Activated gamma-delta T cell treated with anti-CD3 and anti-CD28 coated beads, Interleukin-2, amount 50 U/mL, for 16 hours (primary cell): ENCODE measurements around the gene MAP1LC3A.

Source experiments
- DNase-seq: peaks from one replicate; pipeline ENCODE4 v3.0.0-alpha.2; 2020; ENCODE audit warnings: low read depth

Gene MAP1LC3A

DNA sequence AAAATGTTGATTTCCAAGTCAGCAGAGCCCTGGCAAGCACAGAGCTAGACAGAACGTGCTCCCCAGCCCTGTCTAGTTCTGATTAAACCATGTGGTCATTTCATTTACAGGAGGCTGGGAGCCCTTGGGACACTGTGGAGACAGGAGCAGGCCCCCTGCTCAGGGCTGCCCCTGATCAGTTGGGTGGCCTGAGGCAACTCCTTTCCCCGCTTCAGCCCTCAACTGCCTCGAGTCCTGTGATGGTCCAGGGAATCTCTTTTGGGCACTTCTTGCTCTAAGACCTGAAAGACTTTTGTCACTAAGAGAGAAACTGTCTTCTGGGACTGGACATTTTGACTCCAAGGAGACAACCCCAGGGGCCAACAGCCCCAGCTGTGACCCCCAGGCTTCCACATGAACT, 28.8 kb upstream of the MAP1LC3A start:
- no peak for DNase-seq

DNA sequence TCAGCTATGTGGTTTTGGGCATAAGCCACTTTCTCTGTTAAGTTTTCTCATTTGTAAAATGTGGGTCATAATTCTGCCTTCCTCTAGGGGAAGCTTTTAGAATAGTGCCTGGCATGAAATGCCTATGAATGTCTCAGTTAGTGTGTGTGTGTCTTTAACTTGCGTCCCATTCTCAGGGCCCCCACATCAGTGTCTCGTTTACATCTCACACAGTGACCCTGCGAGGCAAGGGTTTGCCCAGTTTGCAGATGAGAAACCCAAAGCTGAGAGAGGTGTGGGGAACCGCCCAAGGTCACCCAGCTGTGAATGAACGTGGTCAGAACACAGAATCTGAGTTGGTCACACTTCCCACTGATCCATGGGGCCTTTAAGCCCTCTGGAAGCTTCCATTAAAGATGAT, 28.2 kb upstream of the MAP1LC3A start:
- DNase-seq: no peak

DNA sequence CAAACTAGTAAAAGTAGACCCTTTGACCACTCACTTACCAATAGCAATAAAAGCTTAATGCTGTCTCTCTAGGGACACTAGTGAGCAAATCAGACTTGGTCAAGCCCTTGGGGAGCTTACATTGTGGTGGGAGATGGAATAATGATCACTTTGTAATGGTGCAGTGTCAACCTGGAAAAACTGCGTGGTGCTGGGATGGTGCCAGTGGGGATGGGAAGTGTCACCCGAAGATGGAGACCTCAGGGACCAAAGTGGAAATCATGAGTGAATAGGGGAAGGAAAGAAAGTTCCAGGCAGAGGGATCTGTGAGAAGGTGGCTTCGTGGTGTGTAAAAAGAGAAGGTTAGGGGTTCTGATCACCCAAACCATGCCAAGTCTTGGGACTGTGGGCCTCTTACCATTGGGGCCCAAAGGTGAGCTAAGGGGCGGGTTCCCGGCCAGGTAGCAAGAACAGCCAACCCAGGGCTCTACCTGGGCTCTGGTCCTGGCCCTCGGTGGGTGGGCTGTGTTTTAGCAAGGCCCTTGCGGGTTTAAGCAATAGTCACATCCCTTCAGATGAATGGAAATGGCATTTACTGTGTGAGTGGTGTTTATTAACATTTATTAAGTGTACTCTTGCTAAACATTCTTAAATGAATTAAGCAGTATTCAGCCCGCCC, 26.8 kb upstream of the MAP1LC3A start:
- DNase-seq: no peak

DNA sequence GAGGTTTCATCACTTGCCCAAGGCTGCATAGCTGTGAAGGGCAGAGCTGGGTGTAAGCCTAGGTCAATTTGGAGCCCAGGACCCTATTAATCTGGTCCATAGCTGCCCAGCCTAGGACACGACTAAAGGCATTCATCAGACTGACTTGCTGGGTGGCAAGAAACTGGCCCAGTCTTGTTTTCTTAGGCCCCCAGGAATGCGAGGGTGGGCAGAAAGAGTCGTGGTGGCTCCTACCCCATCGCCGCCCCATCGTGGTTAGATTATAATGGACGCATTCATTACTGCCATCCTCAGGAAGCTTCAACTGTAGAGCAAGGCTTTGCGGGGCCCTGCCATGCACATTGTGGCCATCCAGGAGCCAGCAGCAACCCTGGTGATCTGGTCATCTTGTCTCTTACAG, 26.2 kb upstream of the MAP1LC3A start:
- DNase-seq: no peak

DNA sequence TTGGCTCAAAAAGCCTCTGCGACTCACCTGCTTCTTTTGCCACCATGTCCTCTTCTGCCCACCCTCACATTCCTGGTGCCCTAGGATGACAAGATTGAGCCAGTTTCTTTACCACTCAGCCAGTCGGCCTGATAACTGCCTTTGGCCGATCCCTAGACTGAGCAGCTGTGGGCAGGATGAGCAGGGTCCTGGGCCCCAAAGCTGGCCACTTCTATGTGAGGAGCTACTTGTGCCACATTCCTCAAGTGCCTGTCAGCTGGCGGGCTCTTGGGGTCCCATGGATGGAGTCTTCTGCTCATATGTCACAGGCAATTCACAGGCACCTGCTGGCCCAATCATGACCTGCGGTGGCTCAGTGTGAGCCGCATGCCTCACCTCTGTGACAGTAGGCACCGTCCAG, 25.8 kb upstream of the MAP1LC3A start:
- no peak for DNase-seq

DNA sequence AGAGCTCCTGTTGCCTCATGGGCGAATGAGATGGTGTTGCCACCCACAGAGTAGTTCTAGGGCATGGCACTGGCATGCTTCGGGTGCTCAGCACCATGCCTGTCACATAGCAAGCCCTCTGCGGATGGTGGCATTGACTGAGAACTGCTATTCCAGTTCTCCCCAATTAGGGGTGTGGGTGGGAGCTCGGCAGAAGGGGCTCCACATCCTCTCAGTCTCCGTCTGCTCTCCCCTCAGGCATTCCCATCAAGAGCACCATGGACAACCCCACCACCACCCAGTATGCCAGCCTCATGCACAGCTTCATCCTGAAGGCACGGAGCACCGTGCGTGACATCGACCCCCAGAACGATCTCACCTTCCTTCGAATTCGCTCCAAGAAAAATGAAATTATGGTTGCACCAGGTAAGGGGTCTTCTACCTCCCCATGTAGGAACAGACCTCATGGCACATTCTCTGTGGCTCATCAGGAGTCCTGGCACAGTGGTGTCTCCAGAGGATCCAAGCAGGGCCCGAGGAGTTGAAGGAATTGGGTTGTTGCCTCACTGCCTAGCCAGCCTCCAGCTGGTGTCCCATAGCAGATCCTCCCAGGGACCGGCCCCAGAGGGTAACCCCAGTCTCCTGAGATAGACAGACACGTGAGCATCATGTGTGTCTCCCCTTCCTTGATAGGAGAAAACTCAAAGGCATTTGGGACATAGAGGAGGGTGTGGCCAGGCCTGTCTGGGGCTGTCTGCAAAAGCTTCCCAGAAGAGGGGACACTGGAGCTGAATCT, 23.9 kb upstream of the MAP1LC3A start:
- no peak for DNase-seq

DNA sequence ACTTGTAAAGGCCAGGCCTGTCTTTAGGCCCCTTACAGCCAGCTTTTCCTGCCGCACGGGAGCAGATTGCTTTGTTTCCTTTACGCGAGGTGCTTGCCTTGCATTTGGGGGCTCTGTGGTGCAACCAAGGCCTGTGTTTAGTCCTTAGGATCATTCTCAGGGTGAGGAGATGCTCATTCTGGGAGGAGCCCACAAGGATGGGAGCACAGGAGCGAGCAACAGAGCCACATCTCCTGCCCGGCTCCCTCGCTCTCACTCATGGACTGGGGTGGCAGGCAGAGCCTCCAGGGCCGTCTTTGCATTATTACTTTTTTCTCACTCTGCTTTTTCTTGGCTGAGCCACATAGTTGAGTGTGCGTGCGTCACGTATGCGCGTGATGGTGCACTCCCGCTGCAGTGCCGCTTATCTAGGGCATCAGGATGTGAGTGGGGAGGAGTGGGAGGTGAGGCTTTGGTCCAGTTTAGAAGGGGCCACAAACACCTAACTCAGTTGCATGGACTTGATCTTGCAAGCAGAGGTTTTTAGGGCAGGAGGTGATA, 23.1 kb upstream of the MAP1LC3A start:
- no peak for DNase-seq

DNA sequence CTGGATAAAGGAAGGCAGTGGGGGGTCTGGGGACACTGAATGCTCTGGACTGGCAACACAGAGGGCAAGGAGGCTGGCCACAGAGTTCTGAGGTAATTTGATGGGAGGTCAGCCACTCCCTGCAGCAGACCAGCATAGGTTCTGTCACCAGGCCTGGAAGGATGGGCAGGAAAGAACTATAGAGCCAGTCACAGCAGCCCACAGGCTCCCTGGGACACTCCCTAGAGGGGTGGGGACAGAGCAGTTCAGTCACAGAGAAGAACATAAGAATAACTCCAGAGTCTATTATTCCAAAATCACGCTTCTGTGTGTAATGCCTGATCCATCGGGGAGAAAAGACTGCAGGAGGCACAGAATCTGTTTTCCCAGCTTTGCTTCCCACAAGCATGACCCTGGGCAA, 22.7 kb upstream of the MAP1LC3A start:
- DNase-seq: no peak

DNA sequence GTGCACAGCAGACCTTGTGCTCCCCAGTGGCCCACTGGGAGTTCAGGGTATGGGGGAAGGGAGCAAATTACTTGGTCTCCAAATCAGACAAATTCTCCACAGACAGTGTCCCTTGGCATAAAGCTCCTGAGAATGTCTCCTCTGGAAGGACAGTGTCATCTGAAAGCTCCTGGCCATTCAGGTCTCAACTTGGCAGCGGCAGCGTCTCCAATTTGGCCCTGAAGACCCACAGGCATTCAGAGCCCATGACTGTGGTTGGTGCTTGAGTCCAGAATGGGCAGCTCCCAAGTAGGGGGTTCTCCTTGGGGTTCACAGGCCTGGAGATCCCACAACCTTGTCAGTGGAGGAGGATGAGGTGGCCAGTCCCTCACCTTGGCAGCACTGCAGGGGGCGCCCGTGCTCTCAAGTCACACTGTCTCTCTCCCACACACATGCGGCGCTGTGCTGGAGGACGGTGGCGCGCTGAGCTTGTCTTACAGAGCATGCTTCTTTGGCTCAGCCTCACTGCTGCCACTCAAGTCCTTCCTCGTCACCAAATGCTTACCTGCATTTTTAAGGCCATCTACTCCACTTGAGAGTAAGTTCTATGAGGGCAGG, 21.6 kb upstream of the MAP1LC3A start:
- no peak for DNase-seq

DNA sequence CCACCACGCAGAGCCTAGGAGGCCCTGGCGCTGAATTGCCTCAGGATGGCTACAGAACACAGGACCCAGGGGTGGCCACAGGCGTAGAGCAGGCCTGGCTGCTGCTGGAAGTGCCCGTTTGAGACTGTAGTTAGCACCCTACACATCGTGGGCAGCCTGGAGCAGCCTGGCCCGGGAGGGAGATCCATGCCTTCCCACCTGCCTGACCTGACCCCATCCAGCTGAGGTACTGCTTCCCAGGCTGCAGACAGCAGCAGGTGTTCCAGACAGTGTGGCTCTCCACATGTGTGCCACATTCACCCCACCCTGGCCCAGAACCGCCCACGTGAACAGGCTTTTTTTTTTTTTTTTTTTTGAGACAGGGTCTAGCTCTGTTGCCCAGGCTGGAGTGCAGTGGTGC, 20.9 kb upstream of the MAP1LC3A start:
- DNase-seq: no peak

DNA sequence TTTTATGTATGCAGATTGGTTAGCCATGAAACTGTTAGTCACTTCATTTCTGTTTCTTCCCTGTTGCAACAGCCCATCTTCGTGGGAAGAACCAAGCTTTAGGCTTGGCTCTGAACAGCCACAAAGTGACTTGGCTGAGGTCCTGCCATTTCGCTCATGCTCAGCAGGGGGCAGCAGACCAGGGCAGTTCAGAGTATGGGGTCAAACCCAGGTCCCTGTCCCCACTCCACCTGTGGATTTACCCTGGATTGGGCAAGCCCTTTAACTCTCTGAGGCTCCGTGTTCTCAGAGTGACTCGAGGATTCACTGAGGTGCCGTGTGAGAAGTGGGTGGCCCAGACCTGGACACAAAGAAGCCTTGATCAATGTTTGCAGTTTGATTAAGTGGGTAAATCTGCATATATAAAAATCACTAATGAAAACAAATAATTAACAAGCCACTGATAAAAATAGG, 19.8 kb upstream of the MAP1LC3A start:
- no peak for DNase-seq

DNA sequence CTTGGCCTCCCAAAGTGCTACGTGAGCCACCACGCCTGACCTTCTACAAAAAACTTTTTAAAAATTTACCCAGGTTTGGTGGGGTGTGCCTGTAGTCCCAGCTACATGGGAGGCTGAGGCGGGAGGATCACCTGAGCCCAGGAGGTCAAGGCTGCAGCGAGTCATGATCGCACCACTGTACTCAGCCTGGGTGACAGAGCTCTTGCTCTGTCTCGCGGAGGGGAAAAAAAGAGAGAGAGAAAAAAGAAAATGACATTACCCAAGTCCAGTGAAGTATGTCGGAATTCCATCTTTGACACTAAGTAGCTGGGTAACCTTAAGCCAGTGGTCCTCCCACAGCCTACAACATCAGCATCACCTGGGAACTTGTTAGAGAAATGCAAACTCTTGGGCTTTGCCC, 18.8 kb upstream of the MAP1LC3A start:
- DNase-seq: no peak

DNA sequence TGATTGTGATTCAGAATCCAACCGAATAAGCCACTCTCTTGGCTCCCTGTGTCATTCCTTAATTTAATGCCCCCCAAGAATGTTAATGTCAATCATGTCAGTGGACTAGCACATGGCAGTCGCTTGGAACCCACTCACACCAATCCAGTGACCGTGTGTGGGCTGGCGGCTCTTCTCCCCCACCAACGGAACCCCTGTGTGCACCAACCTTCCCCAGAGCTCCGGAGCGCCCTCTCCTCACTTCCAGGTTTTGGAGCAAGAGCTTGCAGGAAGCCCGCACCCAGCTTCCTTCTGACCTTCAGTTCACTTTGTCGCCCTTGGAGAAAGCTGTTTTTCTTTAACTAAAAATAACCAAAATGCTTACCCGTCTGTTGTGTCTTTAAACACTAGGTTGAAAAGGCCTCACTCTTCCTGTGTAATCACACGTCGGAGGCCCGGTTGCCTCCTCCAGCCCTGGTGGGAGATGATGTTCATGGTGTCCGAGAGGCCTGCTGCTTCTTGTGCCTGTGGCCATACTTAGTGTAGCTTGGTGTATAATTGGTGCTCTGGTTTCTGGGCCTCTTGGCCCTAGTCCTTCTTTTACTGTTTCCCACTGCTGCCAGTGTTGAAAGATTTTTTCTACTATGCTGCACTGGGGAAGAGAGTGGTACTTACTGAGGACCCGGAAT, 17.8 kb upstream of the MAP1LC3A start:
- DNase-seq: no peak

DNA sequence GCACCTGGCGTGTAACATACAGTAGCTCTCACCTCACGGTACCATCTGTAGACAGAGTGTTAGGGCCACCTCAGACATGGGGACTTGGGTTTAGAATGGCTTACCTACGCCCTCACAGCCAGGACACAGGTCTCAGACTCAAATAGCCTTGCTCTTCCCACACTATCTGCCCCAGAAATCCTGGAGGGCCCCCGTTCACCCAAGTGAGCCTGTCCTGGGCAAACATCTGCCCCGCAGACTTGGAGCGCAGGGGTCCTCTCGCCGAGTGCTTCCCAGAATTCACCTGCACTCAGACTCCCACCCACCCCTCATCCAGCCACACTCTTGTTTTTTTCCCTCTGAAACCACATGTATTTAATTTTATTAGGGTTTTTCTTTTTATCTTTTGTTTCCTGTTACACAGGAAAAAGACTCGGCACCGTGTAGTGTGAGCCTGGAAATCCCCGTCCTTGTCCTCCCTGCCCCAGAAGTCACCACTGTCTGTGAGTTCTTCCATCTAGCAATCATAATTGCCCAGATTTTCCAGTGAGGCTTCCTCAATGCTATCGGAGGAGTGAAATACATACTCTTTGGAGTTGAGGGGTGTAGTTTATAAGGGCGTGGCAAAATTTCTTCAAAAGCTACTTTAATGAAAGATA, 17.1 kb upstream of the MAP1LC3A start:
- no peak for DNase-seq

DNA sequence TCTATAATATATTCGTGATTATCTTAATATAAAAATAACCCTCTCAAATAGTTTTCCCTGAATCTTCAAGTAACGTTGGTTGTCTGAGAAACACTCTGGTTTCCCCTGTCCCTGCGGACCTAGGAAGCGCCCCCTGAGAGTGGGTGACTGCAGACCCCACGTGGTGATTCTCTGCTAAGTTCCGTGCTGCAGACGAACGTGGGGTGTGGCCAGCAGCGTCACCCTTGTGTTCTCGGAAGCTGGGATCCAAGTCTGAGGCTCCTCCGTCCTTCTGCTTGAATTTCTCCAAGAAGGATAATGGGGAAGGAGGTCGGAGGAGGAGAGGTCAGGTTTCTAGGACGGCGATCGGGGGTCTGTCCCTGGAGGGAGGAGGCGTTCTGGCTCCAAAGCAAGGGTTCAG, 16.6 kb upstream of the MAP1LC3A start:
- no peak for DNase-seq

DNA sequence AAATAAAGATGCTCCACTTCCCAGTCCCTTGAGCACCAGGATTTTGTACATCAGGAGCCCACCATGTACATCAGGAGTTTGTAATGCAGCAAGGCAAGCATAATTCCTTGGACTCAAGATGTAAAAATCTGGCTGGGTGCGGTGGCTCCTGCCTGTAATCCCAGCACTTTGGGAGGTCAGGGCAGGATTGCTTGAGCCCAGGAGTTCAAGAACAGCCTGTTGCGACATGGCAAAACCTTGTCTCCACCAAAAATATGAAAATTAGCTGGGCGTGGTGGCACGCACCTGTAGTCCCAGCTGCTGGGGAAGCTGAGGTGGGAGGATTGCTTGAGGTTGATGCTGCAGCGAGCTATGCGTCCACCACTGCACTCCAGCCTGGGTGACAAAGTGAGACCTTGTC, 16.1 kb upstream of the MAP1LC3A start:
- no peak for DNase-seq

DNA sequence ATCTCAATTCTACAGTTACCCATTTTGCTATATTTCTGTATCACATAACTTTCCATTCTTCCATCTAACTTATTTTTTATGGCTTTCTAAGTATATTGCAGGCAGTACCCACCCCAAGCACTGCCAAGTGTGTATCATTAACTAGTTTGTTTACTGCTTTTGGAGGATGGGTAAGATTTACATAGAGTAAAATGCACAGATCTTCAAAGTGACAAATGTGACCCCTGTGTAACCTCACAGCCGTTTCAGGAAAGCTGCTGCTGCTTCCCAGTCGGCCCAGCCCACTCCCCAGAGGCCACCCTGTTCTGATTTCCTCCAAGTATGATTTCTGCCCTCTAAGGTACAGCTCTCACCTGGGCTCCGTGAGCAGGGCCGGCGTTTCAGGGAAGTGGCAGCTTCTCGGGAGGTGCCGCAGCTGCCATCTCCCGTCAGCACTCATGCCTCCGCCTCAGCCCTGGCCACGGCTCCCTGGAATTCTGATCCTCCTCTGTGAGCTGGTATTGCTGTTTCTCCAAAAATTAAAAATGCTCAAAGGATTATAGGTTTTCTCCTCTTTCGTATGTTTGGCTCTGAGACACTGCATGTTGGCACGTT, 15.0 kb upstream of the MAP1LC3A start:
- DNase-seq: no peak

DNA sequence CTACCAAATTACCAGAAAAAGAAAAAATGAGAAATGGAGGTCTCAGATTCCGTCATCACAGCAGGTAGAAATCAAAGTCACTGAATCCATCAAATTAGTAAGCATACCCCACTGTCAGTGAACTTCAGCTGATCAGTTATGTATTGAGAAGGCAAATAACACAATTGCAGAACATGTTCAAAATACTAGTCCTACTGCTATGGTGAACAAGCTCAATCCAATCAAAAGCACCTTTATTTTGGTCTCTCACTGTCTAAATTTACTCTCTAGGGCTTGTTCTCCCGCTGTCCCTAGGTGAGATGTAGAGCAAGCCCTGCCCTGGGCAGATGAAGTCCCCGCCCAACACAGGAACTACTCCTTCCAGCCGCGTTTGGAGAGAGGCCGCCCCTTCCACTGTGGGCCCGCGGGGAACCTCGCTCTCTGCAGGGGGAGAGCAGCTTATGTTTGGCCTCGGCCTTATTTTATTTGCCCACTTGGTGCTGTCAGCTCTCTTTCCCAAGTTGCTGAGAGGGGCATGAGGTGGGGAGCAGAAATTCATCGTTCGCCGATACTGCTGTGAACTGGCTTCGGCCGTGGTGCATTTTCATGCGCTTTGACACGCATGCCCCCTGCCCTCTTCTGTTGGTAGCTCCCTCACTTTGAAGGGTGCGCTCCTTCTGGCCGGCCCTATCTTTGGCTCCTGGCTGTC, 14.3 kb upstream of the MAP1LC3A start:
- no peak for DNase-seq

DNA sequence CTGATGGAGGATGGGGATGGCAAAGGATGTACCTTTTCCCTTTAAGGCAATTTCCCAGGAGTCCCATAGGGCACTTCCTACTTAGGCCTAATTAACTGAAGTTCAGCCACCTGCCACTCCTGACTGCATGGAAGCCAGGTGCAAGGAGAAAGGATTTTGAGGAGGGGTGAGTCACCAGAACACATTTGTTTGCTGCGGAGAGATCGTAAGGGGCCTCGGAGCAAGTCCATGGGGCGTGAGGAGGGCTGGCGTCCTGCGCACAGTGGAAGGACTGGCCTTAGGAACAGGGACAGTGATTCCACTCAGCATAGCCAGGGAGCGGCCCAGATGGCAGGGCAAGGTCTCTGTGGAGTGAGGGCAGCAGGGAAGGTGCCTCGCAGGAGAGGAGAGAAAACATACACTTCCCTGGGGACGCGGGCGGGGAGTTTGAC, 11.8 kb upstream of the MAP1LC3A start:
- no peak for DNase-seq

DNA sequence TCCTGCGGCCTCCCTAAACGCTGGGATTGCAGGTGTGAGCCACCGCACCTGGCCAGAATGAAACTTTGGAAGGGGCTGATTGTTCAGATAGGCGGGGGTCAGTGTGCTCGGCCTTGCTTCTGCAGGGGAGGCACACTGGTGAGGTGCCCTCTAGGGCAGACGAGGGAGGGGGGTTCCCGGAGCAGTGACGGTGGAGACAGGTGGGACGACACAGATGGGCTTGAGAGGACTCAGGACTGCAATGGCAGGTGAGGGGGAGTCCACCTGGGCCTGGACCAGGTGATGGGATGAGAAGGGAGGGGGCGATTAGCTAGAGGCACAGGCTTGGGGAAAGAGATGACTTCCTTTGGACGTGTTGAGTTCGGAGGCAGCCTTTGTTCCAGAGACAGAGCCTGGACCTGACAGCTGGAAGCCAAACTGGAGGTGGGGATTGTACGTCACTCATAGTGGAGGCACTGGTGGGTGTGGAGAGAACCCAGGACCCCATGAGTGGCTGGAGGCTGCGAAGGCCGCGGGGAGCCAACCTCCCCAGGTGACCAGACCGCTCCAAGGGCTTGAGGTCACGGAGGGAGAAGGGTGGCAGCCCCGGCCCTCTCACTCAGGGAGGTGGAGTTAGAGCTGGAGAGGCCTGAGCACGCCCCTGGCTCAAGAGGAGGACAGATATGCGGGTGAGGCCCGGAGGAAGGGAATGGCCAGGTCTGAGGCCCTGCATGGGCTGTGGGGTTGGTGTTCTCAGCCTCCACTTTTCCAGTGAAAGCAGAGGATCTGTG, 10.5 kb upstream of the MAP1LC3A start:
- DNase-seq: no peak
